Astrocyte (in vitro differentiated cells and primary cell): ENCODE measurements around the gene CCNK. TPM values are rescaled to one million over a fixed set of nuclear protein-coding genes. Genes with fewer than 3 reads are reported as not detected.

ENCODE experiments used
- DNase-seq: peaks from one replicate; pipeline ENCODE4 v3.0.0-alpha.2; 2010; ENCODE audit warnings: low read depth
- FAIRE-seq: peaks from 2 replicates; lab custom pipeline; 2011; peaks lifted over from hg19 to GRCh38; lab: Jason Lieb, UNC
- H2AFZ ChIP-seq: 2 replicates; pipeline ENCODE4 v1.6.0; 2012; ENCODE audit warnings: low read depth, low read length, inconsistent platforms
- H3K27ac ChIP-seq: 2 replicates; pipeline ENCODE4 v1.5.1; 2011; ENCODE audit warnings: low read depth, low read length, inconsistent platforms
- H3K27me3 ChIP-seq: 2 replicates; pipeline ENCODE4 v1.6.0; 2011; ENCODE audit warnings: low read length, inconsistent platforms; ENCODE audit not compliant: insufficient read depth
- H3K36me3 ChIP-seq: 2 replicates; pipeline ENCODE4 v1.5.1; 2011; ENCODE audit warnings: low read length, inconsistent platforms; ENCODE audit not compliant: insufficient read depth
- H3K4me1 ChIP-seq: 2 replicates; pipeline ENCODE4 v1.5.1; 2011; ENCODE audit warnings: low read length, inconsistent platforms; ENCODE audit not compliant: insufficient read depth
- H3K4me2 ChIP-seq: 2 replicates; pipeline ENCODE4 v1.6.0; 2012; ENCODE audit warnings: low read length, inconsistent platforms
- H3K4me3 ChIP-seq: 2 replicates; pipeline ENCODE4 v1.5.1; 2011; ENCODE audit warnings: low read depth, mild to moderate bottlenecking, low read length, inconsistent platforms; ENCODE audit not compliant: insufficient read depth
- H3K79me2 ChIP-seq: 2 replicates; pipeline ENCODE4 v1.6.0; 2012; ENCODE audit warnings: mild to moderate bottlenecking, low read length, inconsistent platforms; ENCODE audit not compliant: insufficient read depth
- H3K9ac ChIP-seq: 2 replicates; pipeline ENCODE4 v1.6.0; 2012; ENCODE audit warnings: mild to moderate bottlenecking, low read length, inconsistent platforms
- H3K9me3 ChIP-seq: 2 replicates; pipeline ENCODE4 v1.5.1; 2012; ENCODE audit warnings: low read depth, mild to moderate bottlenecking, low read length, inconsistent platforms; ENCODE audit not compliant: insufficient read depth
- H4K20me1 ChIP-seq: 2 replicates; pipeline ENCODE4 v1.6.0; 2012; ENCODE audit warnings: low read length, inconsistent platforms; ENCODE audit not compliant: insufficient read depth
- H3K27ac Mint-ChIP-seq: one replicate; pipeline ENCODE4 v1.8.0; 2021; ENCODE audit warnings: mild to moderate bottlenecking, mixed read lengths; ENCODE audit not compliant: unreplicated experiment
- H3K27me3 Mint-ChIP-seq: one replicate; pipeline ENCODE4 v1.8.0; 2021; ENCODE audit warnings: low read depth, mixed read lengths; ENCODE audit not compliant: unreplicated experiment
- H3K36me3 Mint-ChIP-seq: one replicate; pipeline ENCODE4 v1.8.0; 2021; ENCODE audit warnings: low read depth, mixed read lengths; ENCODE audit not compliant: unreplicated experiment
- H3K4me1 Mint-ChIP-seq: one replicate; pipeline ENCODE4 v1.8.0; 2021; ENCODE audit warnings: low read depth, mixed read lengths; ENCODE audit not compliant: unreplicated experiment
- H3K4me3 Mint-ChIP-seq: one replicate; pipeline ENCODE4 v1.8.0; 2021; ENCODE audit warnings: mild to moderate bottlenecking, moderate library complexity, mixed read lengths; ENCODE audit not compliant: unreplicated experiment
- H3K9me3 Mint-ChIP-seq: one replicate; pipeline ENCODE4 v1.8.0; 2021; ENCODE audit warnings: mild to moderate bottlenecking, mixed read lengths; ENCODE audit not compliant: unreplicated experiment
- EZH2 ChIP-seq: IDR thresholded peaks from 2 replicates; pipeline ENCODE4 v1.6.1; 2012; ENCODE audit warnings: mild to moderate bottlenecking, low read length, inconsistent platforms; ENCODE audit not compliant: insufficient read depth
- total RNA-seq: library from RNA; stranded (reverse); gene quantifications from 2 replicates; pipeline ENCODE4 v1.2.1, GENCODE V29; 2021
- TF ChIP-seq, protein P1 (sequence below): IDR thresholded peaks from 2 replicates; pipeline ENCODE4 v1.5.1; 2011; ENCODE audit warnings: low read depth, mild to moderate bottlenecking, inconsistent platforms, low read length, moderate library complexity; ENCODE audit not compliant: insufficient read depth

CCNK gene
- total RNA-seq, 1 donor from 2014 or later: 121 TPM

DNA sequence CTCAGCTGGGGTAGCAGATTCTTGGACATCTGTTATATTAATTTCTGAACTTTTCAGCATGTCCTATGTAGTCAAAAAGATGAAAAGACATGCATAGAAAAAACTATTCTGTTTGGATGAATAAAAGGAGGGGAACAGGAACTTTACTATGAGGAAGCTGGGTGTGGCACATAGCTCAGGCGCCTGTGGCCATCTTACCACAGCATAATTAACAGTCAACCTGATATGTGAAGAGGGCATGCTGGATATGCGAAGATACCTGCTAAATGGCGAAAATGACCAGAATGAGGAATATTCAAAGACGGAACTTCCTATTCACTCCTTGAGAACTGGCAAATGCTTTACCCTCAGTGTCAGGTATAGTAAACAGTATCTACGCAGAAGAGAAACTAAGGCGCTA lies 19.0 kb upstream of the CCNK start:
- Histone ChIP-seq H2AFZ (no peak overlapping the region), H3K4me1 (no peaks in the 10 kb centered on the region), H3K27ac (no peak overlapping the region), H3K4me3 (no peak overlapping the region), H3K79me2 (peaks cover 19% of the 10 kb centered on the region), H3K4me2 (no peak overlapping the region), H3K9me3 (no peaks in the 10 kb centered on the region), H3K27me3 (no peaks in the 10 kb centered on the region), H4K20me1 (peaks cover 19% of the 10 kb centered on the region), H3K36me3 (peaks cover 17% of the 10 kb centered on the region), H3K9ac (no peak overlapping the region)
- H3K36me3 Mint-ChIP-seq: peaks cover 24% of the 10 kb centered on the region
- no peak overlapping the region for H3K4me3 Mint-ChIP-seq
- TF ChIP-seq, protein P1, sequence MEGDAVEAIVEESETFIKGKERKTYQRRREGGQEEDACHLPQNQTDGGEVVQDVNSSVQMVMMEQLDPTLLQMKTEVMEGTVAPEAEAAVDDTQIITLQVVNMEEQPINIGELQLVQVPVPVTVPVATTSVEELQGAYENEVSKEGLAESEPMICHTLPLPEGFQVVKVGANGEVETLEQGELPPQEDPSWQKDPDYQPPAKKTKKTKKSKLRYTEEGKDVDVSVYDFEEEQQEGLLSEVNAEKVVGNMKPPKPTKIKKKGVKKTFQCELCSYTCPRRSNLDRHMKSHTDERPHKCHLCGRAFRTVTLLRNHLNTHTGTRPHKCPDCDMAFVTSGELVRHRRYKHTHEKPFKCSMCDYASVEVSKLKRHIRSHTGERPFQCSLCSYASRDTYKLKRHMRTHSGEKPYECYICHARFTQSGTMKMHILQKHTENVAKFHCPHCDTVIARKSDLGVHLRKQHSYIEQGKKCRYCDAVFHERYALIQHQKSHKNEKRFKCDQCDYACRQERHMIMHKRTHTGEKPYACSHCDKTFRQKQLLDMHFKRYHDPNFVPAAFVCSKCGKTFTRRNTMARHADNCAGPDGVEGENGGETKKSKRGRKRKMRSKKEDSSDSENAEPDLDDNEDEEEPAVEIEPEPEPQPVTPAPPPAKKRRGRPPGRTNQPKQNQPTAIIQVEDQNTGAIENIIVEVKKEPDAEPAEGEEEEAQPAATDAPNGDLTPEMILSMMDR: no peak
- TF ChIP-seq EZH2: no peak
- peaks cover 19% of the 10 kb centered on the region for H3K4me1 Mint-ChIP-seq
- H3K27me3 Mint-ChIP-seq: no peaks in the 10 kb centered on the region
- DNase-seq (no peak), FAIRE-seq (no peak)
- no peaks in the 10 kb centered on the region for H3K9me3 Mint-ChIP-seq
- H3K27ac Mint-ChIP-seq: no peak overlapping the region

DNA sequence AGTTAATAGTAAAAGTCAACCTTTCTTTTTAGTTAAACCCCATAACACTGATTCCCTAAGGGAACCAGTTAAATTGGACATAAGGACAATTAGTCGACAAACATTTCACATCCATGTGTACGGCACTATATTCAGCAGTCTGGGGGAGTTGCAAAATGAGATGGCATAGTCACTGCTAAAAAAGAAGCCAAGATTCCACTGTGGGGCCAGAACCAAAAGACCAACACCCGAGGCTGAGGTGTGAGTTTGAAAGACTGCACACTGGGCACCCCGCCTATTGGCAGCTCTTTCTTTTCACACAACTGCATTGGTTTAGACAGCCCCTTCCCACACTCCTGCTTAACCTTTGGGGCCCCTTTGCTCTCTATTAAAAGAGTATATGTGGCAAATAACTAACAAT lies 17.2 kb upstream of the CCNK start:
- Histone ChIP-seq H2AFZ (no peak overlapping the region), H3K27me3 (no peaks in the 10 kb centered on the region), H3K9me3 (no peaks in the 10 kb centered on the region), H3K4me3 (no peak overlapping the region), H3K4me1 (no peaks in the 10 kb centered on the region), H3K27ac (no peak overlapping the region), H3K79me2 (peaks cover 36% of the 10 kb centered on the region), H3K4me2 (no peak overlapping the region), H3K9ac (no peak overlapping the region), H3K36me3 (peaks cover 7% of the 10 kb centered on the region), H4K20me1 (peaks cover 37% of the 10 kb centered on the region)
- TF ChIP-seq, protein P1: no peak
- no peak for TF ChIP-seq EZH2
- H3K4me3 Mint-ChIP-seq: no peak overlapping the region
- FAIRE-seq: no peak
- H3K9me3 Mint-ChIP-seq: no peaks in the 10 kb centered on the region
- H3K27me3 Mint-ChIP-seq: no peaks in the 10 kb centered on the region
- no peak overlapping the region for H3K27ac Mint-ChIP-seq
- H3K4me1 Mint-ChIP-seq: peaks cover 30% of the 10 kb centered on the region
- peaks cover 24% of the 10 kb centered on the region for H3K36me3 Mint-ChIP-seq
- no peak for DNase-seq

DNA sequence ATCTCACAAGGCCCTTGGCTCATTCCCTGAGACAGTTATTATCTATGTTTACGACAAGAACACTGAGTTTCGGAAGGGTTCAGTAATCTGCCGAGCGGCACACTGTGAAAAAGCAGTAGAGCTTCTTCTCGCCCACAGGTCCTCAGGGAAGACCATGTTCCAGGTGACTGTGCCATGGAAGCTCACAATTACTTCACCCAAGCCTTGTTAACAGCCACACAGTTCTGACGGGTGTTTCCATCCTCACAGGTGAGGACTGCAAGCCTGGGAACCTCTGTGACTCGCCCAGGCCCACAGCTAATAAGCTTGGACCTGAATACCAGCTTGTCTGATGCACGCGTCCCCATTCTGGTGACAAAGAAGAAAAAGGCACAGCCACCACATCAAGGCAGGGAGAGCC lies 15.9 kb upstream of the CCNK start:
- peaks cover 50% of the 10 kb centered on the region for H3K79me2 ChIP-seq
- peaks cover 37% of the 10 kb centered on the region for H3K4me1 Mint-ChIP-seq

More for the DNA sequence above, 15.9 kb upstream of the CCNK start:
- H3K9ac ChIP-seq: no peak overlapping the region
- DNase-seq: no peak
- Mint-ChIP-seq H3K36me3 (peaks cover 22% of the 10 kb centered on the region), H3K27me3 (no peaks in the 10 kb centered on the region), H3K9me3 (no peaks in the 10 kb centered on the region), H3K27ac (no peak overlapping the region), H3K4me3 (no peak overlapping the region)
- H4K20me1 ChIP-seq: peaks cover 46% of the 10 kb centered on the region
- no peak overlapping the region for H3K27ac ChIP-seq
- H2AFZ ChIP-seq: no peak overlapping the region
- no peak overlapping the region for H3K4me3 ChIP-seq
- TF ChIP-seq, protein P1: no peak
- no peak for TF ChIP-seq EZH2
- no peaks in the 10 kb centered on the region for H3K9me3 ChIP-seq
- peaks cover 7% of the 10 kb centered on the region for H3K36me3 ChIP-seq
- FAIRE-seq: no peak
- no peak overlapping the region for H3K4me2 ChIP-seq
- no peaks in the 10 kb centered on the region for H3K4me1 ChIP-seq
- no peaks in the 10 kb centered on the region for H3K27me3 ChIP-seq
